HepG2 (cell line): ENCODE data around the gene MPIG6B. TPM values are rescaled to one million over a fixed set of nuclear protein-coding genes. Genes with fewer than 3 reads are reported as not detected.

ENCODE experiments used
- ARNT2 ChIP-seq: sonication (generic); formaldehyde crosslinking; IDR thresholded peaks from 2 replicates; pipeline ENCODE4 v1.8.0; 2022; ENCODE audit warnings: mild to moderate bottlenecking, low read depth, missing genetic modification reagents, moderate library complexity
- ATRX ChIP-seq: sonication (generic); formaldehyde crosslinking; IDR thresholded peaks from 2 replicates; pipeline ENCODE4 v1.4.0; 2020; ENCODE audit warnings: missing genetic modification reagents, borderline replicate concordance
- CBX5 ChIP-seq: sonication (generic); formaldehyde crosslinking; IDR thresholded peaks from 2 replicates; pipeline ENCODE4 v1.4.0; 2020; ENCODE audit warnings: missing genetic modification reagents, borderline replicate concordance
- CREM ChIP-seq, 2 experiments: sonication (generic) in 1 of 2; formaldehyde crosslinking in 1 of 2; IDR thresholded peaks; 2 replicates each; pipeline versions ENCODE4 v1.4.0 to v1.6.1; 2016 to 2020; ENCODE audit warnings: antibody characterized with exemption in 1 of 2, mild to moderate bottlenecking in 1 of 2, missing genetic modification reagents in 1 of 2
- GFI1 ChIP-seq: sonication (generic); formaldehyde crosslinking; IDR thresholded peaks from 2 replicates; pipeline ENCODE4 v1.5.0; 2020; ENCODE audit warnings: missing genetic modification reagents, mild to moderate bottlenecking, borderline replicate concordance
- GLI4 ChIP-seq: sonication (generic); formaldehyde crosslinking; IDR thresholded peaks from 2 replicates; pipeline ENCODE4 v1.5.1; 2020; ENCODE audit warnings: missing genetic modification reagents, mild to moderate bottlenecking, moderate library complexity, borderline replicate concordance
- JUN ChIP-seq: sonication (generic); formaldehyde crosslinking; IDR thresholded peaks from 2 replicates; pipeline ENCODE4 v1.4.0; 2020; ENCODE audit warnings: mild to moderate bottlenecking, missing genetic modification reagents
- KLF9 ChIP-seq: IDR thresholded peaks from 2 replicates; pipeline ENCODE4 v1.6.1; 2016; ENCODE audit warnings: low read depth
- MAFK ChIP-seq, 2 experiments: IDR thresholded peaks in 1 of 2; conservative IDR thresholded peaks in 1 of 2; 2 replicates each; pipeline ENCODE4 v1.6.1; 2011; ENCODE audit warnings: improper control_type of control experiment in 2 of 2, low read length in 2 of 2
- MIXL1 ChIP-seq: IDR thresholded peaks from 2 replicates; pipeline ENCODE4 v1.6.1; 2016
- NONO ChIP-seq, 2 experiments: fragments of 450-650 bp in 1 of 2; sonication (generic) in 1 of 2; formaldehyde crosslinking in 1 of 2; IDR thresholded peaks in 1 of 2; conservative IDR thresholded peaks in 1 of 2; 2 replicates each; pipeline versions ENCODE4 v1.6.1 to v1.8.0; 2017 to 2022; ENCODE audit warnings: mild to moderate bottlenecking in 1 of 2, missing genetic modification reagents in 1 of 2, moderate library complexity in 1 of 2
- TEAD3 ChIP-seq: optimal IDR thresholded peaks from 2 replicates; pipeline ENCODE3; 2016; ENCODE audit warnings: borderline replicate concordance
- U2AF2 ChIP-seq: fragments of 200-400 bp; formaldehyde crosslinking; IDR thresholded peaks from 2 replicates; pipeline ENCODE4 v1.6.1; 2017; ENCODE audit warnings: low read depth, mild to moderate bottlenecking, low read length
- ZBTB7B ChIP-seq: sonication (generic); formaldehyde crosslinking; IDR thresholded peaks from 2 replicates; pipeline ENCODE4 v1.4.0; 2020; ENCODE audit warnings: missing genetic modification reagents
- ZFY ChIP-seq: sonication (generic); formaldehyde crosslinking; IDR thresholded peaks from 2 replicates; pipeline ENCODE4 v1.4.0; 2020; ENCODE audit warnings: missing genetic modification reagents
- ZNF251 ChIP-seq: sonication (generic); formaldehyde crosslinking; IDR thresholded peaks from 2 replicates; pipeline ENCODE4 v1.9.0; 2021; ENCODE audit warnings: mild to moderate bottlenecking, missing genetic modification reagents
- ZNF329 ChIP-seq: sonication (generic); formaldehyde crosslinking; IDR thresholded peaks from 2 replicates; pipeline ENCODE4 v1.9.0; 2021; ENCODE audit warnings: low read depth, mild to moderate bottlenecking, missing genetic modification reagents
- ZNF546 ChIP-seq: sonication (generic); formaldehyde crosslinking; conservative IDR thresholded peaks from 2 replicates; pipeline ENCODE4 v1.8.1; 2023; ENCODE audit warnings: mild to moderate bottlenecking, missing genetic modification reagents
- ZNF678 ChIP-seq: sonication (generic); formaldehyde crosslinking; IDR thresholded peaks from 2 replicates; pipeline ENCODE4 v1.4.0; 2020; ENCODE audit warnings: mild to moderate bottlenecking, missing genetic modification reagents
- ZNF747 ChIP-seq: sonication (generic); formaldehyde crosslinking; IDR thresholded peaks from 2 replicates; pipeline ENCODE4 v1.8.1; 2023; ENCODE audit warnings: missing genetic modification reagents, mild to moderate bottlenecking, borderline replicate concordance
- ZNF773 ChIP-seq: sonication (generic); formaldehyde crosslinking; IDR thresholded peaks from 2 replicates; pipeline ENCODE4 v1.4.0; 2020; ENCODE audit warnings: missing genetic modification reagents, borderline replicate concordance
- ZSCAN12 ChIP-seq: sonication (generic); formaldehyde crosslinking; IDR thresholded peaks from 2 replicates; pipeline ENCODE4 v1.9.0; 2021; ENCODE audit warnings: mild to moderate bottlenecking, missing genetic modification reagents
- ZSCAN9 ChIP-seq: IDR thresholded peaks from 2 replicates; pipeline ENCODE4 v1.6.1; 2016; ENCODE audit warnings: borderline replicate concordance
- polyA plus RNA-seq, 8 experiments: library from polyadenylated mRNA; depleted of rRNA in 3 of 8; stranded (reverse) in 7 of 8; unstranded in 1 of 8; fragments of >200 nt; fragmentation: Illumina TruSeq in 4 of 8; extraction: Trizol in 4 of 8; gene quantifications; 2 replicates each; pipeline versions ENCODE4 v1.2.1 to v1.2.3, GENCODE V29; 2011 to 2016; ENCODE audit warnings: low read depth in 4 of 8, missing spikeins in 1 of 8, mixed read lengths in 1 of 8; ENCODE audit not compliant: insufficient read depth in 1 of 8
- total RNA-seq, 5 experiments: library from RNA; depleted of rRNA; stranded (reverse); fragments of >200 nt; fragmentation: Illumina TruSeq; extraction: Trizol; gene quantifications; 2 replicates each; pipeline ENCODE4 v1.2.3, GENCODE V29; 2016; ENCODE audit warnings: low read depth in 1 of 5
- TF ChIP-seq, protein P1 (sequence below): IDR thresholded peaks from 2 replicates; pipeline ENCODE4 v1.4.0; 2020; ENCODE audit warnings: mild to moderate bottlenecking, missing genetic modification reagents
- TF ChIP-seq, protein P2 (sequence below): IDR thresholded peaks from 2 replicates; pipeline ENCODE4 v1.6.1; 2016; ENCODE audit warnings: missing biosample characterization, missing genetic modification reagents, low read depth

Gene MPIG6B
- total and polyA plus RNA-seq, 2 of the 13 experiments (the other 11 are each of a cell fraction or from before 2014, with no cell fraction given) = not detected

GRCh38 chr6:31736768-31737314 is 13.7 kb downstream of the MPIG6B start (continued):
- TF ChIP-seq, protein P1, sequence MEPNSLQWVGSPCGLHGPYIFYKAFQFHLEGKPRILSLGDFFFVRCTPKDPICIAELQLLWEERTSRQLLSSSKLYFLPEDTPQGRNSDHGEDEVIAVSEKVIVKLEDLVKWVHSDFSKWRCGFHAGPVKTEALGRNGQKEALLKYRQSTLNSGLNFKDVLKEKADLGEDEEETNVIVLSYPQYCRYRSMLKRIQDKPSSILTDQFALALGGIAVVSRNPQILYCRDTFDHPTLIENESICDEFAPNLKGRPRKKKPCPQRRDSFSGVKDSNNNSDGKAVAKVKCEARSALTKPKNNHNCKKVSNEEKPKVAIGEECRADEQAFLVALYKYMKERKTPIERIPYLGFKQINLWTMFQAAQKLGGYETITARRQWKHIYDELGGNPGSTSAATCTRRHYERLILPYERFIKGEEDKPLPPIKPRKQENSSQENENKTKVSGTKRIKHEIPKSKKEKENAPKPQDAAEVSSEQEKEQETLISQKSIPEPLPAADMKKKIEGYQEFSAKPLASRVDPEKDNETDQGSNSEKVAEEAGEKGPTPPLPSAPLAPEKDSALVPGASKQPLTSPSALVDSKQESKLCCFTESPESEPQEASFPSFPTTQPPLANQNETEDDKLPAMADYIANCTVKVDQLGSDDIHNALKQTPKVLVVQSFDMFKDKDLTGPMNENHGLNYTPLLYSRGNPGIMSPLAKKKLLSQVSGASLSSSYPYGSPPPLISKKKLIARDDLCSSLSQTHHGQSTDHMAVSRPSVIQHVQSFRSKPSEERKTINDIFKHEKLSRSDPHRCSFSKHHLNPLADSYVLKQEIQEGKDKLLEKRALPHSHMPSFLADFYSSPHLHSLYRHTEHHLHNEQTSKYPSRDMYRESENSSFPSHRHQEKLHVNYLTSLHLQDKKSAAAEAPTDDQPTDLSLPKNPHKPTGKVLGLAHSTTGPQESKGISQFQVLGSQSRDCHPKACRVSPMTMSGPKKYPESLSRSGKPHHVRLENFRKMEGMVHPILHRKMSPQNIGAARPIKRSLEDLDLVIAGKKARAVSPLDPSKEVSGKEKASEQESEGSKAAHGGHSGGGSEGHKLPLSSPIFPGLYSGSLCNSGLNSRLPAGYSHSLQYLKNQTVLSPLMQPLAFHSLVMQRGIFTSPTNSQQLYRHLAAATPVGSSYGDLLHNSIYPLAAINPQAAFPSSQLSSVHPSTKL = no peak
- TF ChIP-seq JUN (no peak), CREM (IDR thresholded peaks at IDR 0.05) (no peak), CREM (CRISPR knock-in tag; IDR thresholded peaks at IDR 0.05) (no peak), U2AF2 (no peak), TEAD3 (CRISPR knock-in tag) (no peak), ZSCAN9 (CRISPR knock-in tag) (no peak), ZNF251 (CRISPR knock-in tag) (no peak), GFI1 (no peak), CBX5 (CRISPR knock-in tag) (no peak; the same call in 1 of the 2 replicates), GLI4 (CRISPR knock-in tag) (0 out of 2 replicates have a peak, but pooled peaks have one; percentile 22), ZSCAN12 (CRISPR knock-in tag) (no peak), ZNF678 (CRISPR knock-in tag) (no peak), NONO (IDR thresholded peaks at IDR 0.05) (no peak), NONO (CRISPR knock-in tag; conservative IDR thresholded peaks at IDR 0.05) (no peak; the same call in 1 of the 2 replicates), ZFY (CRISPR knock-in tag) (no peak; the same call in 1 of the 2 replicates), MAFK (conservative IDR thresholded peaks at IDR 0.05 in 1 of 2, IDR thresholded peaks at IDR 0.05 in 1 of 2; ENCODE audit: low read length in 2 of 2) (no peak), MIXL1 (CRISPR knock-in tag) (no peak), ARNT2 (CRISPR knock-in tag) (no peak), ZNF773 (CRISPR knock-in tag) (no peak), ZNF329 (CRISPR knock-in tag) (no peak), KLF9 (CRISPR knock-in tag) (no peak), ATRX (CRISPR knock-in tag) (no peak), ZNF546 (CRISPR knock-in tag) (peak; percentile 51; the same call in 1 of the 2 replicates), ZNF747 (no peak; the same call in 1 of the 2 replicates), ZBTB7B (CRISPR knock-in tag) (no peak)
- TF ChIP-seq, protein P2, sequence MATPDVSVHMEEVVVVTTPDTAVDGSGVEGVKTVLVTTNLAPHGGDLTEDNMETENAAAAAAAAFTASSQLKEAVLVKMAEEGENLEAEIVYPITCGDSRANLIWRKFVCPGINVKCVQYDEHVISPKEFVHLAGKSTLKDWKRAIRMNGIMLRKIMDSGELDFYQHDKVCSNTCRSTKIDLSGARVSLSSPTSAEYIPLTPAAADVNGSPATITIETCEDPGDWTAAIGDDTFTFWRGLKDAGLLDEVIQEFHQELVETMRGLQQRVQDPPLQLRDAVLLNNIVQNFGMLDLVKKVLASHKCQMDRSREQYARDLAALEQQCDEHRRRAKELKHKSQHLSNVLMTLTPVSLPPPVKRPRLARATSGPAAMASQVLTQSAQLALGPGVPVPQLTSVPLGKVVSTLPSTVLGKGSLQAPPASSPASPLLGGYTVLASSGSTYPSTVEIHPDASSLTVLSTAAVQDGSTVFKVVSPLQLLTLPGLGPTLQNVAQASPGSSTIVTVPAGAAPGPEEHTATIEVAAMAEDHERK = 0 out of 2 replicates have a peak, but pooled peaks have one; percentile 15
